Caco-2 (cell line): ENCODE measurements around the gene CYTIP. TPM values are rescaled to one million over a fixed set of nuclear protein-coding genes. Genes with fewer than 3 reads are reported as not detected.

Experiments
- BruUV-seq: library from RNA; stranded (reverse); fragments of 400-500 nt; replicated peaks from 2 replicates; lab custom pipeline; 2021; lab: Mats Ljungman, UMichigan
- CTCF ChIA-PET: fragments of 300-600 bp; sonication (Branson Sonifier 250); formaldehyde crosslinking; loops from one replicate; lab custom pipeline; 2022; ENCODE audit warnings: antibody characterized with exemption; lab: Charles Lee
- POLR2A ChIA-PET: fragments of 300-600 bp; sonication (Branson Sonifier 250); formaldehyde crosslinking; loops from one replicate; lab custom pipeline; 2022; ENCODE audit warnings: antibody characterized with exemption; lab: Charles Lee
- DNase-seq, 2 experiments: peaks; one replicate each; pipeline versions ENCODE4 v3.0.0 to v3.0.0-alpha.2; 2020 to 2022
- H3K27me3 ChIP-seq: replicated peaks from 2 replicates; pipeline ENCODE4 v1.6.0; 2011; ENCODE audit warnings: low read length; ENCODE audit not compliant: control insufficient read depth, insufficient read depth
- H3K36me3 ChIP-seq: 2 replicates; pipeline ENCODE4 v1.5.1; 2011; ENCODE audit warnings: low read length; ENCODE audit not compliant: control insufficient read depth, insufficient read depth
- H3K4me1 ChIP-seq: fragments of 250-450 bp; sonication (Bioruptor Pico); 2 replicates; pipeline ENCODE4 v1.5.1; 2020; ENCODE audit warnings: mild to moderate bottlenecking
- H3K4me3 ChIP-seq: 2 replicates; pipeline ENCODE4 v1.5.1; 2011; ENCODE audit warnings: low read depth, mild to moderate bottlenecking, control low read depth, low read length
- H3K9me3 ChIP-seq: fragments of 250-450 bp; sonication (Bioruptor Pico); 2 replicates; pipeline ENCODE4 v1.5.1; 2020; ENCODE audit warnings: mild to moderate bottlenecking, moderate library complexity
- H3K27ac Mint-ChIP-seq: one replicate; pipeline ENCODE4 v1.8.0; 2022; ENCODE audit warnings: mixed read lengths; ENCODE audit not compliant: unreplicated experiment
- H3K27me3 Mint-ChIP-seq: one replicate; pipeline ENCODE4 v1.8.0; 2022; ENCODE audit warnings: mixed read lengths; ENCODE audit not compliant: insufficient read depth, unreplicated experiment
- H3K36me3 Mint-ChIP-seq: one replicate; pipeline ENCODE4 v1.8.0; 2022; ENCODE audit warnings: mild to moderate bottlenecking, mixed read lengths; ENCODE audit not compliant: insufficient read depth, unreplicated experiment
- H3K4me1 Mint-ChIP-seq: one replicate; pipeline ENCODE4 v1.8.0; 2022; ENCODE audit warnings: low read depth, mixed read lengths; ENCODE audit not compliant: unreplicated experiment
- H3K4me3 Mint-ChIP-seq: one replicate; pipeline ENCODE4 v1.8.0; 2022; ENCODE audit warnings: mild to moderate bottlenecking, moderate library complexity, mixed read lengths; ENCODE audit not compliant: unreplicated experiment
- H3K9me3 Mint-ChIP-seq: one replicate; pipeline ENCODE4 v1.8.0; 2022; ENCODE audit warnings: mixed read lengths; ENCODE audit not compliant: unreplicated experiment
- intact Hi-C: fragments of 100-400 bp; cut with micrococcal nuclease; formaldehyde crosslinking; loops from one replicate; pipeline ENCODE4 v1.10.0; 2022; ENCODE audit not compliant: unreplicated experiment
- total RNA-seq: library from RNA; stranded (reverse); gene quantifications from 2 replicates; pipeline ENCODE4 v1.2.3, GENCODE V29; 2022
- TF ChIP-seq, protein P1 (sequence below), 2 experiments: fragments of 200-600 bp in 1 of 2; IDR thresholded peaks; 1 replicate in 1 of 2; 2 replicates in 1 of 2; pipeline versions ENCODE4 v1.5.1 to v1.8.0; 2011 to 2022; ENCODE audit warnings: antibody characterized with exemption in 1 of 2, control low read depth in 1 of 2, inconsistent platforms in 1 of 2, low read depth in 1 of 2, low read length in 1 of 2, mild to moderate bottlenecking in 1 of 2, moderate library complexity in 1 of 2; ENCODE audit not compliant: insufficient read depth in 1 of 2, severe bottlenecking in 1 of 2, unreplicated experiment in 1 of 2

CYTIP gene
- total RNA-seq, 1 experiment from 2014 or later, result 1.1 TPM

DNA sequence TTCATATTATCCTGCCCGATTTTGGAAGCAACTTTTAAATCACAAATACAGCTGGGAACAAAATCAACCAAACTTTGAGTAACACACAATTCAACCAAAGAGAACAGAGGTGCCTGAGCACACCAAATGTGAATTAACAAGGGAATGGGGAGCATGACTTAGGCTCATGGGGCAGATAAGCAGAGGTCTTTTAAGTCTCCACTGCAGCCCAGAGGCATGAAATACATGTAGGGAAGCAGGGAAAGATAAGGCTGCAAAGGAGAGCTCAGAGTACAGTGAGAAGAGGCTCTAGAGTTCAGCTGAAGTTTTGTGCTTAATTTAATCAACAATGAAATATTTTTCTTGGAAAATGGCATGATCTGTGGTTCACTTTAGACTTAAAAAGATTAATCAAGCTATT, 49.0 kb downstream of the CYTIP start:
- no peak for DNase-seq
- no TSS peak for BruUV-seq
- Histone ChIP-seq H3K27me3 (no peaks in the 10 kb centered on the region), H3K9me3 (peaks cover 2% of the 10 kb centered on the region; the same call in 1 of the 2 replicates), H3K4me1 (peaks cover 14% of the 10 kb centered on the region), H3K36me3 (no peaks in the 10 kb centered on the region), H3K4me3 (no peak overlapping the region)
- TF ChIP-seq, protein P1, sequence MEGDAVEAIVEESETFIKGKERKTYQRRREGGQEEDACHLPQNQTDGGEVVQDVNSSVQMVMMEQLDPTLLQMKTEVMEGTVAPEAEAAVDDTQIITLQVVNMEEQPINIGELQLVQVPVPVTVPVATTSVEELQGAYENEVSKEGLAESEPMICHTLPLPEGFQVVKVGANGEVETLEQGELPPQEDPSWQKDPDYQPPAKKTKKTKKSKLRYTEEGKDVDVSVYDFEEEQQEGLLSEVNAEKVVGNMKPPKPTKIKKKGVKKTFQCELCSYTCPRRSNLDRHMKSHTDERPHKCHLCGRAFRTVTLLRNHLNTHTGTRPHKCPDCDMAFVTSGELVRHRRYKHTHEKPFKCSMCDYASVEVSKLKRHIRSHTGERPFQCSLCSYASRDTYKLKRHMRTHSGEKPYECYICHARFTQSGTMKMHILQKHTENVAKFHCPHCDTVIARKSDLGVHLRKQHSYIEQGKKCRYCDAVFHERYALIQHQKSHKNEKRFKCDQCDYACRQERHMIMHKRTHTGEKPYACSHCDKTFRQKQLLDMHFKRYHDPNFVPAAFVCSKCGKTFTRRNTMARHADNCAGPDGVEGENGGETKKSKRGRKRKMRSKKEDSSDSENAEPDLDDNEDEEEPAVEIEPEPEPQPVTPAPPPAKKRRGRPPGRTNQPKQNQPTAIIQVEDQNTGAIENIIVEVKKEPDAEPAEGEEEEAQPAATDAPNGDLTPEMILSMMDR (IDR thresholded peaks at IDR 0.05; ENCODE audit: insufficient read depth in 1 of 2, low read depth in 1 of 2, low read length in 1 of 2, severe bottlenecking in 1 of 2, unreplicated experiment in 1 of 2), result no peak
- no peaks in the 10 kb centered on the region for H3K9me3 Mint-ChIP-seq
- ChIA-PET CTCF (interaction anchor here (1.0 kb wide), 1 partner anchor 93 kb away, joined by 3 read pairs; no protein-coding TSS in a partner anchor), POLR2A (no interaction called here)
- intact Hi-C loops, result no loop called here
- no peaks in the 10 kb centered on the region for H3K4me1 Mint-ChIP-seq
- H3K36me3 Mint-ChIP-seq, result no peaks in the 10 kb centered on the region
- no peaks in the 10 kb centered on the region for H3K27me3 Mint-ChIP-seq
- H3K4me3 Mint-ChIP-seq, result no peak overlapping the region
- H3K27ac Mint-ChIP-seq, result no peak overlapping the region

DNA sequence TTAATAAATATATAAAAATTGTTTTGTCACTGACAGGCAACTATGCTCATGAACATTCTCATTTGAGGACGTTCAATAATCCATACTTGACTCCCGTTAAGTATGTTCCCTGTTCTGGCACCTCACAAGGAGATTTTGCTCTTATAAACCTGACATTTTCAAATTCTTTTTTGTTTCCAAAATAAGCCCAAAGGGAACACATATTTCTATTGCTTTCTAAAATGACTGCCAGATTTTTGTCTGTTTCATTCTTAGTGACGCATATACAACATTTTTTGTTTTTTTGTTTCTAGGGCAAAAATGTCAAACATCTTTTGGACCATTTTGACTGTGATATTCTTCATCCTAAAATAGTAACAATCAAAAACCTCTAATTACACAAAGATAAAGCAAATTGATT, 50.5 kb downstream of the CYTIP start:
- Histone ChIP-seq H3K27me3 (no peaks in the 10 kb centered on the region), H3K4me1 (peaks cover 14% of the 10 kb centered on the region), H3K36me3 (no peaks in the 10 kb centered on the region), H3K9me3 (peaks cover 2% of the 10 kb centered on the region; the same call in 1 of the 2 replicates), H3K4me3 (no peak overlapping the region)
- H3K9me3 Mint-ChIP-seq, result no peaks in the 10 kb centered on the region
- POLR2A ChIA-PET, result no interaction called here
- no peak for DNase-seq
- BruUV-seq, result no TSS peak
- no peaks in the 10 kb centered on the region for H3K27me3 Mint-ChIP-seq
- CTCF ChIA-PET, result no interaction called here
- intact Hi-C loops, result no loop called here
- H3K27ac Mint-ChIP-seq, result no peak overlapping the region
- no peaks in the 10 kb centered on the region for H3K4me1 Mint-ChIP-seq
- TF ChIP-seq, protein P1 (IDR thresholded peaks at IDR 0.05; ENCODE audit: insufficient read depth in 1 of 2, low read depth in 1 of 2, low read length in 1 of 2, severe bottlenecking in 1 of 2, unreplicated experiment in 1 of 2), result no peak
- no peak overlapping the region for H3K4me3 Mint-ChIP-seq
- H3K36me3 Mint-ChIP-seq, result no peaks in the 10 kb centered on the region

DNA sequence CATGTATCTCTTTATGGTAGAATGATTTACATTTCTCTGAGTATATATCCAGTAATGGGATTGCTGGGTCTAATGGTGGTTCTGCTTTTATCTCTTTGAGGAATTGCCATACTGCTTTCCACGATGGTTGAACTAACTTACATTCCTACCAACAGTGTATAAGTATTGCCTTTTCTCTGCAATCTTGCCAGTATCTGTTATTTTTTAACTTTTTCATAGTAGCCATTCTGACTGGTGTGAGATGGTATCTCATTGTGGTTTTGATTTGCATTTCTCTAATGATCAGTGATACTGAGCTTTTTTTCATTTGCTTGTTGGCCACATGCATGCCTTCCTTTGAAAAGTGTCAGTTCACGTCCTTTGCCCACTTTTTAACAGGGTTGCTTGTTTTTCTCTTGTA, 55.1 kb downstream of the CYTIP start:
- Histone ChIP-seq H3K4me3 (no peak overlapping the region), H3K36me3 (no peaks in the 10 kb centered on the region), H3K9me3 (0 out of 2 replicates have a peak, but pooled peaks cover 5% of the 10 kb centered on the region), H3K27me3 (no peaks in the 10 kb centered on the region), H3K4me1 (no peaks in the 10 kb centered on the region)
- no peak for DNase-seq
- H3K36me3 Mint-ChIP-seq, result no peaks in the 10 kb centered on the region
- ChIA-PET POLR2A (no interaction called here), CTCF (no interaction called here)
- H3K4me3 Mint-ChIP-seq, result no peak overlapping the region
- no peaks in the 10 kb centered on the region for H3K27me3 Mint-ChIP-seq
- TF ChIP-seq, protein P1 (IDR thresholded peaks at IDR 0.05; ENCODE audit: insufficient read depth in 1 of 2, low read depth in 1 of 2, low read length in 1 of 2, severe bottlenecking in 1 of 2, unreplicated experiment in 1 of 2), result no peak
- intact Hi-C loops, result no loop called here
- BruUV-seq, result no TSS peak
- H3K4me1 Mint-ChIP-seq, result no peaks in the 10 kb centered on the region
- no peak overlapping the region for H3K27ac Mint-ChIP-seq
- no peaks in the 10 kb centered on the region for H3K9me3 Mint-ChIP-seq
